ENCODE measurements around the gene NRXN3. TPM values are rescaled to one million over a fixed set of nuclear protein-coding genes. Genes with fewer than 3 reads are reported as not detected.

The NRXN3 gene
- total RNA-seq, 2 donors from 2014 or later, result 1.2 to 7.8 TPM

GRCh38 chr14:79670811-79671210, 1500.6 kb downstream of the NRXN3 start:
- Histone ChIP-seq H3K4me1 (no peaks in the 10 kb centered on the region), H3K27me3 (no peaks in the 10 kb centered on the region), H3K4me3 (no peak overlapping the region), H3K9ac (ENCODE audit: low read depth in 2 of 2, low read length in 2 of 2) (no peak overlapping the region), H3K9me3 (no peaks in the 10 kb centered on the region), H3K27ac (no peak overlapping the region), H3K36me3 (no peaks in the 10 kb centered on the region)
- TF ChIP-seq CTCF (IDR thresholded peaks at IDR 0.05), result no peak
- no peak for DNase-seq
- intact Hi-C loops (cut with DNase I), result no loop called here

- DNase-seq, result no peak
- no peak for TF ChIP-seq CTCF (IDR thresholded peaks at IDR 0.05)
- Histone ChIP-seq H3K9ac (ENCODE audit: low read depth in 2 of 2, low read length in 2 of 2) (no peak overlapping the region), H3K9me3 (no peaks in the 10 kb centered on the region), H3K36me3 (no peaks in the 10 kb centered on the region), H3K4me3 (no peak overlapping the region), H3K4me1 (no peaks in the 10 kb centered on the region), H3K27me3 (no peaks in the 10 kb centered on the region), H3K27ac (no peak overlapping the region)
- intact Hi-C loops (cut with DNase I), result no loop called here
Measured at GRCh38 chr14:79680087-79680486, 1509.9 kb downstream of the NRXN3 start.

GRCh38 chr14:79686196-79686595, 1516.0 kb downstream of the NRXN3 start:
- Histone ChIP-seq H3K27me3 (no peaks in the 10 kb centered on the region), H3K36me3 (no peaks in the 10 kb centered on the region), H3K4me3 (no peak overlapping the region), H3K27ac (no peak overlapping the region), H3K9ac (ENCODE audit: low read depth in 2 of 2, low read length in 2 of 2) (no peak overlapping the region), H3K4me1 (no peaks in the 10 kb centered on the region), H3K9me3 (no peaks in the 10 kb centered on the region)
- DNase-seq, result no peak
- intact Hi-C loops (cut with DNase I), result no loop called here
- TF ChIP-seq CTCF (IDR thresholded peaks at IDR 0.05), result no peak

- Histone ChIP-seq H3K9ac (ENCODE audit: low read depth in 2 of 2, low read length in 2 of 2) (no peak overlapping the region), H3K36me3 (no peaks in the 10 kb centered on the region), H3K27me3 (no peaks in the 10 kb centered on the region), H3K27ac (no peak overlapping the region), H3K4me3 (no peak overlapping the region), H3K9me3 (no peaks in the 10 kb centered on the region), H3K4me1 (no peaks in the 10 kb centered on the region)
- intact Hi-C loops (cut with DNase I), result no loop called here
- no peak for TF ChIP-seq CTCF (IDR thresholded peaks at IDR 0.05)
- no peak for DNase-seq
Measured at GRCh38 chr14:79690960-79691359, 1520.8 kb downstream of the NRXN3 start.

- no peak for TF ChIP-seq CTCF (IDR thresholded peaks at IDR 0.05)
- Histone ChIP-seq H3K9me3 (no peaks in the 10 kb centered on the region), H3K27ac (no peak overlapping the region), H3K4me1 (no peaks in the 10 kb centered on the region), H3K36me3 (no peaks in the 10 kb centered on the region), H3K27me3 (no peaks in the 10 kb centered on the region), H3K9ac (ENCODE audit: low read depth in 2 of 2, low read length in 2 of 2) (no peak overlapping the region), H3K4me3 (no peak overlapping the region)
- no peak for DNase-seq
- intact Hi-C loops (cut with DNase I), result no loop called here
Measured at GRCh38 chr14:79693935-79694334, 1523.8 kb downstream of the NRXN3 start.

- Histone ChIP-seq H3K9ac (ENCODE audit: low read depth in 2 of 2, low read length in 2 of 2) (no peak overlapping the region), H3K27ac (no peak overlapping the region), H3K4me1 (no peaks in the 10 kb centered on the region), H3K4me3 (no peak overlapping the region), H3K36me3 (no peaks in the 10 kb centered on the region), H3K9me3 (no peaks in the 10 kb centered on the region), H3K27me3 (no peaks in the 10 kb centered on the region)
- intact Hi-C loops (cut with DNase I), result no loop called here
- no peak for TF ChIP-seq CTCF (IDR thresholded peaks at IDR 0.05)
- DNase-seq, result no peak
Measured at GRCh38 chr14:79695307-79695706, 1525.1 kb downstream of the NRXN3 start.

All from colonic mucosa (tissue), 4 donors.